SK-N-MC (cell line): ENCODE results near the gene KRAS.

Experiments used
- EZH2 ChIP-seq: fragments of 200-600 bp; sonication (generic); IDR thresholded peaks from one replicate; pipeline ENCODE4 v1.6.1; 2017; ENCODE audit warnings: antibody characterized with exemption
- FOXP2 ChIP-seq: optimal IDR thresholded peaks from 2 replicates; pipeline ENCODE3; 2011; ENCODE audit warnings: mild to moderate bottlenecking, moderate library complexity; ENCODE audit not compliant: insufficient read depth; ENCODE audit errors: extremely low read length, control extremely low read depth
- POLR2AphosphoS5 ChIP-seq: IDR thresholded peaks from 2 replicates; pipeline ENCODE4 v1.6.1; 2012; ENCODE audit warnings: mild to moderate bottlenecking, low read depth, low read length, borderline replicate concordance

- TF ChIP-seq FOXP2 (no peak), POLR2AphosphoS5 (peak; percentile 86), EZH2 (no peak)
Measured at GRCh38 chr12:25195056-25195971, 55.4 kb downstream of the KRAS start, which contains the start of the genes DNAI7 and ETFRF1.
